Measurements from ENCODE around the gene HOXD8.

HOXD8 gene

DNA sequence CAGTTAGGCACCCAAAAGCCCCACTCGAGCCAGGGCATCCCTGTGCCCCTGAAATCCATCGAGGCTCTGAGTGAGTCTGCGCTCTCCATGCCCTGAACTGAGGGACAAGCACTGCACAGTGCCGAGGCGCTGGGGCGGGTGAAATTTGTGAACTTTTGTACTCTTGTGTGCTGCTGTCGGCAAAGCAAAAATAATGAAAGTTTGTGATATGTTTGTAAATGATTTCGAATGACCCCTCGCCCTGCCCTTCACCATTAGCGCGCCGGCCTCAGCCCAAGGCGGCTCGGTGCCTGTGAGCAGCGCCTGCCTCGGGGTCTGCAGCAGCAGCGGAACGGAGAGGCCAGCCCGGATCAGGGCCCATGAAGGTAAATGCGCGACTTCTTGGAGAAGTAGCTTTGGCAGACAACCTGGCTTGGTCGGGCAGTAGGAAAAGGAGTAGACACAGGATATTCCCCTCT is 20.0 kb downstream of the HOXD8 start:
- TF ChIP-seq CTCF (IDR thresholded peaks at IDR 0.05; ENCODE audit: insufficient read depth, low read depth, low read length, missing control alignments) = no peak
- DNase-seq (ENCODE audit: low read depth) = no peak
- no peak overlapping the region for H3K4me3 ChIP-seq (ENCODE audit: low read length)

DNA sequence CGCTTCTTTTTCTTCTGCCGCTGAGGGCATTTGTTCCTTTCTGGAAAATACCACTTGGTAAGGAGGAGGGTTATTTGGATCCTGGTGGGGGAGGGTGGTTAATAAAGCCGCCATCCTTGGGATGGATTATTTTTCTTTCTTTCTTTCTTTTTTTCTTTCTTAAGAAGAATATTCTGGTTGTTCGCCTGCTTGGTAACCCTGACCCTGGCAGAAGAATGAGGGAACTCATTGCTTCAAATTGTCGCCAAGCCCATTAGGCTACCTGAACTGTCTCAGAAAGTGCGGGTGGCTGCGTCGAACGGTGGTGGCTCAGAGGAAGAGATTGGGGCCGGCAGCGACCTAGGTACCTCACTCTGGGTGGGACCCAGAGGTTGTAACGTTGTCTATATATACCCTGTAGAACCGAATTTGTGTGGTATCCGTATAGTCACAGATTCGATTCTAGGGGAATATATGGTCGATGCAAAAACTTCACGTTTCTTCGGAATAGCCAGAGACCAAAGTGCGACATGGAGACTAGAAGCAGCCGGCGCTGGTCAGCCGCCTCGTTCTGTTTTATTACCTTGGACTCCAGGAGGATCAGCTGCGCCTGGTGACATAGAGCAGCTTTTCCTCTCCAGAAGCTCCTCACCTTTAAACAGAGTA is 20.6 kb downstream of the HOXD8 start:
- TF ChIP-seq CTCF (IDR thresholded peaks at IDR 0.05; ENCODE audit: insufficient read depth, low read depth, low read length, missing control alignments) = no peak
- no peak for DNase-seq (ENCODE audit: low read depth)
- H3K4me3 ChIP-seq (ENCODE audit: low read length) = no peak overlapping the region

DNA sequence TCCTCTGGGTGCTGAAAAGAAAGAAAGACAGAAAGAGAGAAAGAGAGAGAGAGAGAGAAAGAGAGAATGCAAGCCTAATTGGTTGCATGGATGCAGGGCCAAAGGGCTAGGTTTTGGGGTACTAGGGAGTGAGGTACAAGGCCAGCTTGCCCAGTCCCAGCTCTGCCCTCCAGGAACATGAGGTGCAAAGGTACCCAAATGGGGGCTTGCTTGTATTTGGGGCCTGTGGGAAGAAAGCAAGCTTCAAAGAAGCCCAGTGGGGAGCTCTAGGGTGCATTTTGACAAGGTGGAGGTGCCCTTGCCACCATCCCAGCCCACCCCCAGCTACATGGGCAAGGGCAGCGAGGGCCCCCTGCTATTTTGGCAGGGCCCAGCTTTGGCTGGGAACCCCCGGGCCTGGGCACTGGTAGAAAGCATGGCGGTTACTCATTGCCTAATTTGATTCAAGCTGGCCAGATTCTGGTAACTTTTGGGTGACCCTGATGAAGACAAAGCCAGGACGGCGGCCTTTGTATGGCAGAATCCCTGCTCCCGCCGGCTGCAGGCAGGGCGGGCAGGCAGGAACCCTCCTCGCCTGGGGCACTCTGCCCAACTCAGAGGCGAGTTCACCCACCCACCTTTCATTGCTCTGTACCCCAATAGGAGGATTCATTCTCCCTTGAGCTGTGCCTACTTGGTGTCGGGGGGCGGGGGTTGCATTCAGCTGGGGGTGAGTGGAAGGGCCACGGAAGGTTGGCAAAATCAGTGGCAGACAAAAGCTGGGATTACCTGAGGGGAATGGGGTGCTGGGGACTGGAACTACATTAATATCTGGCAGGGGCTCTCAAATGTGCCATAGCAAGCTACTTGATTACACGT is 21.3 kb downstream of the HOXD8 start:
- DNase-seq (ENCODE audit: low read depth) = no peak
- H3K4me3 ChIP-seq (ENCODE audit: low read length) = no peak overlapping the region
- no peak for TF ChIP-seq CTCF (IDR thresholded peaks at IDR 0.05; ENCODE audit: insufficient read depth, low read depth, low read length, missing control alignments)

- H3K4me3 ChIP-seq (ENCODE audit: low read length) = no peak within 1 kb of the TSS
- TF ChIP-seq CTCF (IDR thresholded peaks at IDR 0.05; ENCODE audit: insufficient read depth, low read depth, low read length, missing control alignments) = no peak
Observed at GRCh38 chr2:176151442-176152287, 22.2 kb downstream of the HOXD8 start, which contains the start of gene HOXD4. HOXD4 (plus strand) TSS chr2:176151550; CDS start chr2:176151634, 84 bp downstream.

DNA sequence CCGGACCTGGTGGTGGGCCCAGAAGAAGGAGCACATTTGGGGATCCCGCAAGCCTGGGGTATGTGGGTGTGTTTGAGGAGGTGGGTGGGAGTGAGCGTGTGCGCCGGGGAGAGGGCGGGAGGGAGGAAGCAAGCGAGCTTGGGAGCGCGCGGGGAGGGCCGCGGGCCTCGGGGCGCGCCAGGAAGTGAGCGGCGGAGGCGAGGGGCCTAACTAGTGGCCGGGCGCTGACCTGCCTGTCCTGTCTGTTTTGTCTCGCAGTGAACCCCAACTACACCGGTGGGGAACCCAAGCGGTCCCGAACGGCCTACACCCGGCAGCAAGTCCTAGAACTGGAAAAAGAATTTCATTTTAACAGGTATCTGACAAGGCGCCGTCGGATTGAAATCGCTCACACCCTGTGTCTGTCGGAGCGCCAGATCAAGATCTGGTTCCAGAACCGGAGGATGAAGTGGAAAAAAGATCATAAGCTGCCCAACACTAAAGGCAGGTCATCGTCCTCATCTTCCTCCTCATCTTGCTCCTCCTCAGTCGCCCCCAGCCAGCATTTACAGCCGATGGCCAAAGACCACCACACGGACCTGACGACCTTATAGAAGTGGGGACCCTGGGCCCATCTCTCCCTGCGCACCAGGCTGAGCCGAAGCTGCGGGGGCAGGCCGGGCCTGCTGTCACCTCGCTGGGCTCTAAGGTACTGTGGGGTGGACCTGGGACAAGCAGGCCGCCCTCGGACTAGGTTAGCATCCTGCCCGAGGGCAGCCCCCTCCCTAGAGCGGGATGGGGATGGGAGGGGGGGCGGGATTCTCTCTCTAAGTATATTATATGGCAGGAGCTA is 23.1 kb downstream of the HOXD8 start:
- no peak for TF ChIP-seq CTCF (IDR thresholded peaks at IDR 0.05; ENCODE audit: insufficient read depth, low read depth, low read length, missing control alignments)
- H3K4me3 ChIP-seq (ENCODE audit: low read length) = no peak overlapping the region

More at GRCh38 chr2:176151442-176152287, 22.2 kb downstream of the HOXD8 start, which contains the start of gene HOXD4:
- no peak for DNase-seq (ENCODE audit: low read depth)

More for the DNA sequence above, 23.1 kb downstream of the HOXD8 start:
- DNase-seq (ENCODE audit: low read depth) = no peak
